Superior temporal gyrus (tissue), 1 donor: ENCODE measurements around the gene ZHX3.

ENCODE experiments used
- DNase-seq: peaks from one replicate; pipeline ENCODE4 v3.0.0-alpha.2; 2016; ENCODE audit errors: extremely low spot score

Gene ZHX3

DNA sequence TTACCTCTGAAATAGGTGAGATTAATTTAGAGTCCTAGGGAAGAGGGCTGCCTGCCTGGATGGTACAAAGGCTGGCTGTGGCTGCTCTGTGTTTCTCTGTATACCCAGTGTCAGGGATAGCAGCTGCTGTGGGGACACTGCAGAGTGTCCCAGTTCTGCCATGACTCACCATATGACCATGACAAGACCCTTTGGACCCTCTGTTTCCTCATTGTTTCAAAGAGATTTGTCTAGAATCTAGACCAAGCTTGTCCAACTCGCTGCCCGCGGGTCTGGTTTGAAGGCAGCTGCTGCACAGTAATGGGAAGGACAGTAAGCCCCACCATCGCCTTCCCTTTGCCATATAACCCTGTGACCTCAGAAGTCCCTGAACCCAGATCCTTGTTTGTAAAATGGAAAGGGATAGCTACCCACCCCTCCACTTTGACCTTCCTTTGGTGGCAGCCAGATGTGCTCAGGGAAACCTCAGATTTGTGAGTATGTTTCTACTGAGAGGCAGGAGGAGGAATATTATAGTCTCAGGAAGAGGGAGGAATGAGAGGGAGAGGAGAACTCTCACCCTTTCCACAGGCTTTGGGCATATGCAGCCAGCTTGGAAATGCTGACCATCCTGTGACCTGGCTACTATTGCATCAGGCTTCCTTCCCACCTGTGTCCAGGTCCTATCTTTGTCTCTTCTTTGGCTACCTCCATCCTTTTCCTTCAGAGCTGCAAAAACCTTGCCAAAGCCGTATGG lies 166.2 kb downstream of the ZHX3 start:
- no peak for DNase-seq

GRCh38 chr20:41150664-41151063 lies 166.9 kb downstream of the ZHX3 start:
- DNase-seq, result no peak

- no peak for DNase-seq
Measured at GRCh38 chr20:41148942-41149341, 168.6 kb downstream of the ZHX3 start.

GRCh38 chr20:41147767-41148191 lies 169.8 kb downstream of the ZHX3 start:
- DNase-seq, result no peak

GRCh38 chr20:41145821-41146620 lies 171.5 kb downstream of the ZHX3 start:
- DNase-seq, result peak; percentile 50

DNA sequence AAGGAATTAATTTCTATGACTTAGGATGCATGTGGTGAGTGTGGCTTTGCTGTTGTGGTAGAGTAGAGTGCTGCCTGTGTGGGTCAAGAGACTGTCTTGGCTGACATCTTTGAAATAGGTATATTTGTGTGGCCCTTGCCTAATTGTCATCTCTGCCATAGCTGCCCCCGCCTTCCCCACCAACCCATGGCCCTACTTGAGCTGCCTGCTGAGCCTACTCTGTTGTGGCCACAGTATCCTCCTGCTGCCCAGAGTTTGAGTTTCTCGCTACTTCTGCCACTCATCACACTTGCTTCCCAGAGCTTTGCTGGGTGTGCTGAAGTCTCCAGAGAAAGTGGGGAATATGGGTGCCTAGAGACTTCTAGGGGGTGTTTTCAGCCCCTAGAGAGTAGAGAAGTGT lies 172.2 kb downstream of the ZHX3 start:
- DNase-seq, result no peak

DNA sequence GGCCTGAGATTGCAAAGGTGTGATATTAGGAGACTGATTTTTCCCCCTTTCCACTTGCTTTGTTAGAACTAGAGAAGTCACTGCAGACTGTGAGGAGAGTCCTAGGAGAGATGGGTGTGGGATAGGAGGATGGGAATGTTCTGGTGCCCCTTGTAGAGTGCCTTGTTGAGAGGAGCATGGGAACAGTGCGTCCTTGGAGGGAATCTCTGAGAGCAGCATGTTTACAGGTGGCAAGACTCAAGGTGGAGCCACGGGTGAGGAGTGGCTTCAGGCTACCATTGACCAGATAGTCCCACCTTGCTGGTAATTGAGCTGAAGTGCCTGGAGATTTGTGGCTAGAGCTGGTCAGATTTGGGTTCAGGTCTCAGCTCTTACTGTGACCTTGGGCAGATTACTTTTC lies 174.2 kb downstream of the ZHX3 start:
- no peak for DNase-seq

GRCh38 chr20:41142919-41143318 lies 174.6 kb downstream of the ZHX3 start:
- no peak for DNase-seq

- DNase-seq, result no peak
Measured at GRCh38 chr20:41142245-41142644, 175.3 kb downstream of the ZHX3 start.

- DNase-seq, result no peak
Measured at GRCh38 chr20:41141153-41141815, 176.2 kb downstream of the ZHX3 start.

DNA sequence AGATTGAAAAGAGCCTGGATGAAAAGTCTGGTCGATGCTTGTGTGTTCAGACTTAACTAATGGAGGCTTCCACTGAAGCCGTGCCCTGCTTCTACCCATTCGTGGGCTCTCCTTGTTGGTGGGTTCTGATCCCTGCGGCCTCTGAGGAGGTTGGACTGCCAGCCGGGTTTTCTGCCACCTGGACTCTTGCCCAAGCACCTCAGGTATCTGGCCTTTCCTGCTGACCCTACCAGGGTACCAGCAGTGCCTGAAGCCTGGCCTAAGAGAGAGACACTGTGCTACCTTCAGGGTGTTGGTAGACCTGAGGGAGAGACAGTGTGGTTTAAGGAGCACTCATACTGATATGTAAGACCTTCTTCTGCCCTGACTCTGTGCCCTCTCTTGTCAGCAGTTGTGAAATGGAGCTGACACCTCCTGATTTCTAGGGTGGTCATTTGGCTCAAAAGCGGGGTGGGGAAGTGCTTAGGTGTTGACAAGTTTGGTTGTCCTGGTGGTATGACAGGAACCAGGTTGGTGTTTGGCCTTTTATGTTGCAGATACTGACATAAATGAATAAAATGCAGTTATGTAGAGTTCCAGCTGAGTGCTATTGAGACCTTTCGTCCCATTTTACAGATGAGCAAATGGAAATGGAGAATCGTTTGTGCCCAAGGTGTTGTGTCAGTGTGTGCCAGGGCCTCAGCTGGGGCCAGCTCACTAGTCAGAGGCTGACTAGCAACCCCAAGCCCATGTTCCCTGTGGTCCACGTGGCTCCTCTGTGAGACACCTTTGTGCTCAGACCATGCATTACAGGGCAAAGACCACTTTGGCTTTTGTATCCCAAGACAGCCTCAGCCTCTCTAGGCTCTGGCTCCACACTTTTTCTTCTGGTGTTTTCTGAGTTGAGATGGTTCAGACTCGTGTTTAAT lies 177.1 kb downstream of the ZHX3 start:
- no peak for DNase-seq

DNA sequence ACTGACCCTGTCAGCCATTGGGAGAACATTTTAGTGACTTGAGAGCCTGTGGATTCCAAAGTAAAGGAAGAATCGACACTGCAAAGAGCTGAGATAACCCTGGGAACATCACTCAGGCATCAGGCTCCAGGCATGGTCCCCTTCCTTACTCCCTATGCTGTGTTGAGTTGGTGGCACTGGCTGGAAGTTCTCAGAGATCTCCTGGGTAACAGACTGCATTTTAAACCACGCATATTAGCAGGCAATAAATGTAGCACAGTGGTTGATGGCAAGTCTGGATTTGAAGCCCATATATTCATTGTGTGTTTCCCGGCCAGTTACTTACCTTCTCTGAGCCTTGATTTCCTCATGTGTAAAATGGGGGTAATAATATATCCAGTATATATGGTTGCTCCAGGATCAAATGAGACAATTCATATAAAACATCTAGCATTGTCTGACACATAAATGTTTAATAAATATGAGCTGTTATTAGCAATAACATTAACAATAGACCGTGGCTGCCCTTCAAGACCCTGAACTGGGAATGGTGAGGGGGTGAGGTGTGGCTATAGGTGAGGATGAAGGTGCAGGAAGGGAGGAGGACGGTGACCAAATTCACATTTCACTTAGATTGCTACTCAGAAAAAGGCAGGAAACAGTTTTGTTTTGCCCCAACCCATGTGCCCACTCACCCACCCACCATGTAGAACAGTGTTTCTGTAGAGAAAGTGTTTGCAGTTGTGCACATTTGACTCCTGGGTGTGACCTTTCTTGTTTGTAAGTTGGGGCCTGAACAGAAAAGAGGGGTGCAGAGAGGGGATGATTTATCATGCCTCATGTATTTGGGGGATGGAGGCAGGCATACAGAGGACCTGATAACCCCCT lies 178.1 kb downstream of the ZHX3 start:
- no peak for DNase-seq

DNA sequence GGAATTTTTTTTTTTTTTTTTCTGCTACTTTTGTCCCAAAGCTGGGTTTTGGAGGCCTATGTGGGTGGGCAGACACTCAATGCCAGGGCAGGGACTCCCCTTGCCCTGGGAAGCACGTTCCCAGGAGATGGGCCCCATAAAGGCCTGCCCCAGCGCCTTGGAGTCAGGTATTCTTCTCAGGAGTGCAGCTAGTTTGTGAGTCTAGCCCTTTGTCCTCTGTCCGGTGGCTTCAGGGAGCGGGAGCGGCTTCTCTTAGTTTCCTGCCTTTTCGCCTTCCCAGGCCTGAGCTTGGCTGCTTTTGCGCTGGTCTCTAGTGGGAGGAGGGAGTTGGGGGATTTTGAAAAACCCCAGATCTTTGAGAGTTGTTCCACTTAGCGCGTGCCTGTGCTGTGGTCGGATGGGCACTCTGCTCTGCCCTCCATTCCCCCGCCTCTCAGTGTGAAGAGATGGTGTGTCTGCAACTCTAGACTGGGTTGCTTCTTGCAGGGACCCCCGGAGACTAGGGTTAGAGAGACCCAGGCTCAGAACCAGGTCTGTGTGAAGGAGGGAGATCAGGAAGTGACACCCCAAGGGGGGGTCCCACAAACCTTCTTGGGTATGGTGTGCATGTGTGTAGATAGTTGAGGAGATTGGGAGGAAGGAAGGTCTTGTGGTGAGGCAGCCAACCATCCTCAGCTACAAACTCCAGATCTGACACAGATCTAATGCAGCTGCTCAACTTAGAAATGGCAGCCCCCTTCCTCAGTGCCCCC lies 178.9 kb downstream of the ZHX3 start:
- DNase-seq, result no peak

- no peak for DNase-seq
Measured at GRCh38 chr20:41137614-41138474, 179.7 kb downstream of the ZHX3 start.

DNA sequence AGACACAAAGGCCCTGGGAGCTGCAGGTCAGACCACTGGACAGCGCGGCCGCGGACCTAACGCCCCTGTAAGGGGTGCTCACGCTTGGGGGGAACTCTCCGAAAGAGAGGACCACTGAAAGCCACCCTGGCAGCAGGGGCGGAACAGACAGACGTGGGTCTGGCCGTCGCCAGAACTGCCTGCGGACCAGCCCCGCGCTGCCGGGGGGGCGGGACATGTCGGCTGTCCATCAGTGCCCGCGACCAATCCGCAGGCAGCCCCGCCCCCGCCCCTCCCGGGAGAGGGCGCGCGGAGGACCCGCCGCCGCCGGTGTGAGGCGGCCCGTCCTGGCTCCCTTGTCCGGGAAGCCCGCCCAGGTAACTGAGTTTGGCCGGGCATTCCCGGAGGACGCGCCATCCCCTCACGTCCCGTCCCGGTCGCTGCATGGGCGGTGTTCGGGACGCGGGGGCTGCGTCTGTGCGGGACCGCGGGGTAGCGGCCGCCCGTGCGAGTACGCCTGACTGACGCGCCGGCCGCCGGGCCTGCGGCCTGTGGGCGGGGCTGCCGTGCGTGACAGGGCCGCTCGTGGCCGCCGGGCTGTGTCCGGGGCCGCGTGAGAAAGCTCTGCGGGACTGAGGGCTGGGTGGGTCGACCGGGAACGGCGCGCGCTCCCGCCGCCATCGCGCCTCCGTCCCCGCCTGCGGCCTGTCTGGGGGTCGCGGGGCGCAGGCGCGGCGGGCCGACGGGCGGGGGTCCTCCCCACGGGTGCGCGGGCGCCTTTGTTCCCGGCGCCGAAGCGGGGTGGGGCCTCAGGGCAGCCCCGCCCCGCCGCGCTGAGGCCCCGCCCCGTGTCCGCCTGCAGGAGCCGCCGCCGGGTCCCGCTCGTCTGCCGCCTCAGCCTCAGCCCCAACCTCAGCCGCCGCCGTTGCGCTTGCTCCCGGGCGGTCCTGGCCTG lies 180.6 kb downstream of the ZHX3 start, which contains the start of gene PLCG1:
TSS of gene PLCG1 (plus strand) at position 864 of the 934 bp plus-strand sequence. CDS start 99 bp downstream, outside the sequence.
- peak; percentile 85 for DNase-seq

GRCh38 chr20:41135888-41136679 lies 181.4 kb downstream of the ZHX3 start:
- no peak for DNase-seq
